Fibroblast of skin of left biceps (primary cell): Measurements from ENCODE around the gene SPEG.

ENCODE experiments used
- DNase-seq, 2 experiments: peaks; one replicate each; pipeline ENCODE4 v3.0.0-alpha.2; 2013; ENCODE audit warnings: low read depth in 2 of 2

The SPEG gene

GRCh38 chr2:219514196-219514761, 79.6 kb downstream of the SPEG start, which contains the start of gene ASIC4:
TSS of gene ASIC4 (plus strand) at chr2:219514482. CDS start at chr2:219514725, 243 bp downstream.
- no peak for DNase-seq

- DNase-seq = no peak
Measured at GRCh38 chr2:219514836-219515235, 80.2 kb downstream of the SPEG start.

GRCh38 chr2:219515874-219516629, 81.4 kb downstream of the SPEG start:
- no peak for DNase-seq

- no peak for DNase-seq
Measured at GRCh38 chr2:219516888-219517287, 82.2 kb downstream of the SPEG start.

- DNase-seq = no peak
Measured at GRCh38 chr2:219517954-219518778, 83.5 kb downstream of the SPEG start.

- DNase-seq = no peak
Measured at GRCh38 chr2:219519526-219519916, 84.9 kb downstream of the SPEG start.

- no peak for DNase-seq
Measured at GRCh38 chr2:219520079-219520478, 85.4 kb downstream of the SPEG start.

- DNase-seq = no peak
Measured at GRCh38 chr2:219521066-219521880, 86.6 kb downstream of the SPEG start.

- peak; percentile 64 to 67 for DNase-seq
Measured at GRCh38 chr2:219522111-219523030, 87.7 kb downstream of the SPEG start.

GRCh38 chr2:219523031-219523671, 88.5 kb downstream of the SPEG start:
- no peak for DNase-seq

GRCh38 chr2:219524817-219525216, 90.2 kb downstream of the SPEG start:
- no peak for DNase-seq

GRCh38 chr2:219525533-219526232, 91.0 kb downstream of the SPEG start:
- no peak for DNase-seq

- DNase-seq = no peak
Measured at GRCh38 chr2:219526320-219527075, 91.9 kb downstream of the SPEG start.

GRCh38 chr2:219527076-219527394, 92.4 kb downstream of the SPEG start:
- DNase-seq = no peak

GRCh38 chr2:219527472-219527871, 92.8 kb downstream of the SPEG start:
- DNase-seq = no peak

GRCh38 chr2:219530048-219530963, 95.7 kb downstream of the SPEG start:
- DNase-seq = peak; percentile 42 to 44

- no peak for DNase-seq
Measured at GRCh38 chr2:219531639-219532377, 97.2 kb downstream of the SPEG start.
